GM13976 (cell line): ENCODE results near the gene SESN1.

ENCODE experiments used
- DNase-seq: peaks from one replicate; pipeline ENCODE4 v3.0.0; 2012; ENCODE audit warnings: low spot score
- in situ Hi-C: fragments of 300-500 bp; cut with MboI; formaldehyde crosslinking; loops from one replicate; pipeline ENCODE4 v1.12.0; 2022; ENCODE audit warnings: low sequenced_read_pairs, mixed read lengths, inconsistent platforms; ENCODE audit not compliant: unreplicated experiment
- TF ChIP-seq, protein P1 (sequence below): IDR thresholded peaks from 2 replicates; pipeline ENCODE4 v1.5.1; 2012; ENCODE audit warnings: borderline replicate concordance, mild to moderate bottlenecking; ENCODE audit not compliant: insufficient read depth; ENCODE audit errors: extremely low read depth, missing control alignments, control extremely low read depth

The SESN1 gene

DNA sequence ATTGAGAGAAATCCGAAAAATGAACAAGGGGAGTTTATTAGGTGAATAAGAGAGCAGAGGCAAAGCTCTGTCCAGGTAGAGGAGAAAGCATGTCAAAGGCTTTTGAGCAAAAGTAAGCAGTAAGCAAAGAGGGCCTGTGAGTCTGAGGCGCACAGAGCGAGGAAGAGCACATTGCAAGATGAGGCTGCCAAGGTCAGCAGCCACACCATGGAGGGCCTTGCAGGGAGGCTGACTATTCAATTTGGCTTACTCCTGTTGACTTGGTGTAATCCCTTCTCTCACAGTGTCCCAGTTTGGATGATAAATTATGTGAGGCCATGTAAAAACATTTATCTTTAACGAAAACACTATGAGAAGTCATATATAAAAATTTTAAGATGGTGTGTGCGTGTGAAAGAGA, 32.4 kb downstream of the SESN1 start:
- no peak for DNase-seq

DNA sequence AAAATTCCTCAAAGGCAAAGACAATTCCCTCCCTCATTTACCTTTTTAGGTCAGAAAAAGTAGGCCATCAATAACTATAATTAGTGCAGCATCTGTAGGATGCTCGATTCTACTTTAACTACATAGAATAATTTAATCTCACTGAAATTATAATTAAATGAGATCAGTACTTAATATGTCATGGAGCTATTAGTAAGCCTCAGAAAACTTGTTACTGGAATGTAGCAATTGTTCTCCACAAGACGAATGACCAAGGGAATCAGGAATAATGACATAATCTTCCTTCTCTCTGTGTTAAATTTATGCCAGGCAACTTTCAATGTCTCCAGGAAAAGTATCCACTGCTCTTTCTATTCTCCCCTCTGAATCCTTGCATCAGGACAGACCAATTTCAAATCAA, 34.1 kb downstream of the SESN1 start:
- TF ChIP-seq, protein P1, sequence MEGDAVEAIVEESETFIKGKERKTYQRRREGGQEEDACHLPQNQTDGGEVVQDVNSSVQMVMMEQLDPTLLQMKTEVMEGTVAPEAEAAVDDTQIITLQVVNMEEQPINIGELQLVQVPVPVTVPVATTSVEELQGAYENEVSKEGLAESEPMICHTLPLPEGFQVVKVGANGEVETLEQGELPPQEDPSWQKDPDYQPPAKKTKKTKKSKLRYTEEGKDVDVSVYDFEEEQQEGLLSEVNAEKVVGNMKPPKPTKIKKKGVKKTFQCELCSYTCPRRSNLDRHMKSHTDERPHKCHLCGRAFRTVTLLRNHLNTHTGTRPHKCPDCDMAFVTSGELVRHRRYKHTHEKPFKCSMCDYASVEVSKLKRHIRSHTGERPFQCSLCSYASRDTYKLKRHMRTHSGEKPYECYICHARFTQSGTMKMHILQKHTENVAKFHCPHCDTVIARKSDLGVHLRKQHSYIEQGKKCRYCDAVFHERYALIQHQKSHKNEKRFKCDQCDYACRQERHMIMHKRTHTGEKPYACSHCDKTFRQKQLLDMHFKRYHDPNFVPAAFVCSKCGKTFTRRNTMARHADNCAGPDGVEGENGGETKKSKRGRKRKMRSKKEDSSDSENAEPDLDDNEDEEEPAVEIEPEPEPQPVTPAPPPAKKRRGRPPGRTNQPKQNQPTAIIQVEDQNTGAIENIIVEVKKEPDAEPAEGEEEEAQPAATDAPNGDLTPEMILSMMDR: no peak
- DNase-seq: no peak
- in situ Hi-C loops: loop anchor here (10.0 kb wide), 1 partner anchor 516 kb away; no protein-coding TSS in a partner anchor

More for the DNA sequence above, 32.4 kb downstream of the SESN1 start:
- in situ Hi-C loops: loop anchor here (10.0 kb wide), 1 partner anchor 517 kb away; no protein-coding TSS in a partner anchor
- TF ChIP-seq, protein P1: no peak

- peak; percentile 33 for DNase-seq
- TF ChIP-seq, protein P1: no peak
- in situ Hi-C loops: loop anchor here (10.0 kb wide), 1 partner anchor 515 kb away; no protein-coding TSS in a partner anchor
Measured at GRCh38 chr6:109059571-109060021, 35.0 kb downstream of the SESN1 start.

DNA sequence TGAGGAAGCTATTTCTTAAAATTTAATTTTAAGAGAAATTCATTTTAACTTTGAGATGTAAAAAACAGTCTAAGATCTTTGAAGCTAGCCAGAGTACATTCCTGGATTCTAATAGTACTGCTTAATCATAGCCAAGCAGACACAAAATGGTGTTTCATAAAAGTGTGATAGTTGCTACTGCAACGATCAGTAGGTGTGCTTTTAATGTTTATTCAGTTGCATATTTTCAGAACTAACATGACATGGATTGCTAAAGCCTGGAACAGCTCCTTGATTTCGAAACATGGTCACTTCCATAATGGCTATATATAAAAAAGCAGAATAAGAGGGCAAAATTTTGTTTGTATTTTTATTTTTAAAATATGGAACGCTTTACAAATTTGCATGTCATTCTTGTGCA, 35.5 kb downstream of the SESN1 start:
- no peak for DNase-seq
- TF ChIP-seq, protein P1: no peak
- in situ Hi-C loops: no loop called here

DNA sequence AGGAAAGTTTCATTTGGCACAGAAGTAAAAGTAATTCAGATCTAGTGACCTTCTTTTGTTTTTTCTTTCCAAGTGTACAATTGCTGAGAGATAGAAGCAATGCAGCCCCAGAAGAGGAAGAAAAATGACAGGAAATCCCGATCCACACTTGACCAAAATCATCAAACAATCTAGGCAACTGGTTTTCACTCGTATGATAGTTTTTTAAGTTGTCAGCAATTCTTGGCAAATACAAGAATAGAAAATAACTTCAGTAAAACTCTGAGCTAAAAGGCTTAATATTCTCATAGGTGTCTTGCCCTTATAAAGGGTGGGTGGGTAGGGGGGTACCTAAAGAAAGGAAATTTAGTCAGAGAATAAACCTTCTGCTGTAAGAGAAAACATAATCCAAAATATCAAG, 36.0 kb downstream of the SESN1 start:
- TF ChIP-seq, protein P1: no peak
- no peak for DNase-seq
- in situ Hi-C loops: no loop called here

DNA sequence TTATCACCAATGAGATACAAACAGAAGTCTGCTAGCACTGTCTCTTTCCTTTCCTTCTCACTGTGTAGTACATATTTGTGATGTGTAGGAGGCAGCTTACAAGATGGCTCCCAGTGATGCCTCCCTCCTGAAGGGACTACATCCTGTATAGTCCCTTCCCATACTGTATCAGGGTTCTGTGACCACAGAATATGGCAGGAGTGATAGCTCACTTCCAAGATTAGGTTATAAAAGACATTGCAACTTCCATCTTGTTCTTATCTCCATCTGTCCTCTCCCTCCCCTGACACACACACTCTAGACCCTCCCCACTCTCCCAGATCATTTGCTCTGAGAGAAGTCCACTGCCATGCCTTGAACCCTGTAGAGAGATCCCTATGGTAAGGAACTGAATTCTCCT, 38.0 kb downstream of the SESN1 start:
- TF ChIP-seq, protein P1: no peak
- in situ Hi-C loops: no loop called here
- no peak for DNase-seq

- DNase-seq: no peak
- TF ChIP-seq, protein P1: no peak
- in situ Hi-C loops: no loop called here
Measured at GRCh38 chr6:109055771-109056235, 38.8 kb downstream of the SESN1 start.
